Kidney epithelial cell (primary cell): ENCODE results near the gene HOXB5. TPM values are rescaled to one million over a fixed set of nuclear protein-coding genes. Genes with fewer than 3 reads are reported as not detected.

ENCODE experiments used
- DNase-seq: peaks from one replicate; pipeline ENCODE4 v3.0.0-alpha.2; 2010; ENCODE audit warnings: low read depth
- H3K27me3 ChIP-seq: 2 replicates; pipeline ENCODE4 v1.6.0; 2011; ENCODE audit warnings: low read length; ENCODE audit not compliant: control insufficient read depth, insufficient read depth
- H3K36me3 ChIP-seq: 2 replicates; pipeline ENCODE4 v1.5.1; 2011; ENCODE audit warnings: low read length; ENCODE audit not compliant: control insufficient read depth, insufficient read depth
- H3K4me3 ChIP-seq: 2 replicates; pipeline ENCODE4 v1.5.1; 2011; ENCODE audit warnings: low read depth, mild to moderate bottlenecking, control low read depth, low read length
- total RNA-seq: library from RNA; depleted of rRNA; stranded (reverse); fragments of >200 nt; gene quantifications from 2 replicates; pipeline ENCODE4 v1.2.3, GENCODE V29; 2015
- TF ChIP-seq, protein P1 (sequence below): IDR thresholded peaks from 2 replicates; pipeline ENCODE4 v1.5.1; 2011; ENCODE audit warnings: mild to moderate bottlenecking, moderate library complexity, low read length, control low read depth, inconsistent platforms; ENCODE audit not compliant: insufficient read depth, poor library complexity, severe bottlenecking

HOXB5 gene
- total RNA-seq, 1 donor from 2014 or later: 3.6 TPM

DNA sequence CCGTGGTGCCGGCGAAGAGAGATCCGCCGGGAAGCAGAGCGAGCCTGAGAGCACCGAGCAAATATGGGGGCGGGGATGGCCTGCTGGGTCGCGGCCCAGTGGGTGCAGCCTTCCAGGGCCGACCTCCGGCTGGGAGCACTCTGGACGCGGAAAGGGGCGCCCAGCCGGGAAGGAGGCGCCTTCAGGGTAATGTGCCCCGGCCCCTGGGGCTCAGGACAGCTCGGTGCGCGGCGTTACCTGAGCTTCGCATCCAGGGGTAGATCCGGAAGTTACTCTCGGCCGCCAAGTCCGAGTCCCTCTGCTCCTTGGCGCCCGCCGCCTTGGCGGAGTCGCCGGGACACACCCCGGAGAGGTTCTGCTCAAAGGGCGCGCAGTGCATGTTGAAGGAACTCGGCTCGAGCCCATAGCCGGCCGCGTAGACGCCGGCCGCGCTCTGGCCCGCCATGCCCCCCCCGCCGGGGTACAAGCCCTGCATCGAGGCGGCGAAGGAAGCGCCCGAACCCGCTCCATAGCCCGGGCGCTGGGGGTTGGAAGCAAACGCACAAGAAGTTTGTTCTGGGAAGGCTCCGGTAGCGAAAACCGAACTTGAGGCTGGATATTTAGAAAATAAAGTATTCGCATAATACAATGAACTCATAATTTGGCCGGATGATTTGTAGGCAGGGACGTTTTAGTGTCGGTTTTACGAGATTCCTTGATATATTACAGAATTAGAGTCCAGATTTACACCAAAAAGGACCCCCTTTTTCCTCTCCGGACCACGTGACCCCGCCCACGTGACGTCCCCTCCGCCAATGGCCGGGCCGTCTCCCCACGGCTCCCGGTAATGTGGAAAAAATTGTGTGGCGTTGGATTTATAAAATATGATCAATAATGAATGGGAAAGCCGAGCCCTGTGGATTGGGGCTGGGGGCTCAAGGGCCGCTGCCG, 17.0 kb upstream of the HOXB5 start, which contains the start of gene HOXB7:
Gene HOXB7, minus strand, starts transcription at position 736 of the 930 bp plus-strand sequence. Its CDS starts 99 bp downstream, at position 637.
- TF ChIP-seq, protein P1, sequence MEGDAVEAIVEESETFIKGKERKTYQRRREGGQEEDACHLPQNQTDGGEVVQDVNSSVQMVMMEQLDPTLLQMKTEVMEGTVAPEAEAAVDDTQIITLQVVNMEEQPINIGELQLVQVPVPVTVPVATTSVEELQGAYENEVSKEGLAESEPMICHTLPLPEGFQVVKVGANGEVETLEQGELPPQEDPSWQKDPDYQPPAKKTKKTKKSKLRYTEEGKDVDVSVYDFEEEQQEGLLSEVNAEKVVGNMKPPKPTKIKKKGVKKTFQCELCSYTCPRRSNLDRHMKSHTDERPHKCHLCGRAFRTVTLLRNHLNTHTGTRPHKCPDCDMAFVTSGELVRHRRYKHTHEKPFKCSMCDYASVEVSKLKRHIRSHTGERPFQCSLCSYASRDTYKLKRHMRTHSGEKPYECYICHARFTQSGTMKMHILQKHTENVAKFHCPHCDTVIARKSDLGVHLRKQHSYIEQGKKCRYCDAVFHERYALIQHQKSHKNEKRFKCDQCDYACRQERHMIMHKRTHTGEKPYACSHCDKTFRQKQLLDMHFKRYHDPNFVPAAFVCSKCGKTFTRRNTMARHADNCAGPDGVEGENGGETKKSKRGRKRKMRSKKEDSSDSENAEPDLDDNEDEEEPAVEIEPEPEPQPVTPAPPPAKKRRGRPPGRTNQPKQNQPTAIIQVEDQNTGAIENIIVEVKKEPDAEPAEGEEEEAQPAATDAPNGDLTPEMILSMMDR: no peak
- DNase-seq: no peak
- Histone ChIP-seq H3K4me3 (peak within 1 kb of the TSS; percentile 73), H3K27me3 (no peaks in the 10 kb centered on the region), H3K36me3 (peaks cover 1% of the 10 kb centered on the region)

DNA sequence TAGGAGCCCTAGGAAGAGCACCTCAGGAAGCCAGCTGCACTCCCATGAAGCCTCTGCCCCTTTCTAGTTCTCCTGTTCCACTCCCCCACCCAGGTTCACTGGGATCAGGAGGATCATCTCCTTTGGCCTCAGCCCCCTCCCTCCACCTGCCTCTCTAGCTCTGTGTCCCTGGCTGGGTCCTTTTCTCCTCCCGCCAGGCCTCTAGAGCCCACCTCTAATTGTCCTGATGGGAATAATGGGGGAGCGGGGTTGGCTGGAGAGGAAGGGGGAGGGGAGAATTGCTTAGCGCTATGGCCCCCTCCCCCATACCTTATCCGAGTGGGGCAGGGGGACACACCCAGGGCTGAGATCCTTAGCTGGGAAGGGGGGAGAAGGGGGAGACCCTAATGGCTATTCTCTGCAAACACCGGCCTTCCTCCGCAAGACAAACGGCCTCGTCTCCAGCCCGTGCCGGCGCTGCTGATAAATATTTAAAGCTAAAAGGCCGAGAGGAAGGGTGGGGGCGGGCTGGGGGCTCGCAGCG, 16.2 kb upstream of the HOXB5 start:
- H3K27me3 ChIP-seq: no peaks in the 10 kb centered on the region
- no peak for DNase-seq
- TF ChIP-seq, protein P1: no peak
- peak overlapping the region; percentile 73 for H3K4me3 ChIP-seq
- peaks cover 1% of the 10 kb centered on the region for H3K36me3 ChIP-seq

DNA sequence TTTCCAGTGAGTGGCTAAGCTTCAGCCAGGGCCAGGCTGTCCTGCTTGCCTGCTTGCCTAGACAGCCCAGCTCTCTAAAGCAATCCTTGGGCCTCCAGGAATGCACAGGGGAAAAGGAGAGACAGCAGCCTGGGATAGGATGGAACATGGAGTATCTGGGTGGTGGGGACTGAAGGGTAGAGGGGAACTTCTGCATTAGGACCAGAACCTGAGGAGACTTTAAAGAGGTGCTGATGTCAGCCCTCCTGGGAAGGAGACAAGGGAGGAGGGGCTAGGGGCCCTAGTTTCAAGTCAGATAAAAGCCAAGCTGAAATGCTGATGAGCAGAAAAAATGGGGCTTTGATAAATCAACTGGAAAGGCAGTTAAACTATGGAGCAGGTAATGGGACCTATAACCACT, 15.5 kb upstream of the HOXB5 start:
- Histone ChIP-seq H3K4me3 (peak overlapping the region; percentile 73), H3K36me3 (peaks cover 1% of the 10 kb centered on the region), H3K27me3 (no peaks in the 10 kb centered on the region)
- no peak for DNase-seq
- TF ChIP-seq, protein P1: no peak

DNA sequence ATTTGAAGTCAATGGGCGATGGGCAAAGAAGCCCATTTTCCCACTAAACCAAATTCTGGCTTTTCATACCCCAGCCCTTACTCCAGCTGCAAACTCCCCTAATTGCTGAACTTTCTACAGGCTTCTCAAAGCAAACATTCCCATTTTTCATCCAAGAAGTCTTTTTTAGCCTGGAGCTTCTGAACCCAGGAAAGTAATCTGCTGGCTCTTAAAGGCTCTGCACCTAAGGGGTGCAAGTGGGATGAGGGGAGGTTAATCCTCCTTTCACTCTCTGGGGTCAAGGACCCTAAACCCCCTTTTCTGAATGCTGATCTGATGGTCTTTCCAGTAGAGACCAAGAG, 14.9 kb upstream of the HOXB5 start:
- H3K27me3 ChIP-seq: no peaks in the 10 kb centered on the region
- peak overlapping the region; percentile 73 for H3K4me3 ChIP-seq
- TF ChIP-seq, protein P1: no peak
- DNase-seq: no peak
- peaks cover 1% of the 10 kb centered on the region for H3K36me3 ChIP-seq

DNA sequence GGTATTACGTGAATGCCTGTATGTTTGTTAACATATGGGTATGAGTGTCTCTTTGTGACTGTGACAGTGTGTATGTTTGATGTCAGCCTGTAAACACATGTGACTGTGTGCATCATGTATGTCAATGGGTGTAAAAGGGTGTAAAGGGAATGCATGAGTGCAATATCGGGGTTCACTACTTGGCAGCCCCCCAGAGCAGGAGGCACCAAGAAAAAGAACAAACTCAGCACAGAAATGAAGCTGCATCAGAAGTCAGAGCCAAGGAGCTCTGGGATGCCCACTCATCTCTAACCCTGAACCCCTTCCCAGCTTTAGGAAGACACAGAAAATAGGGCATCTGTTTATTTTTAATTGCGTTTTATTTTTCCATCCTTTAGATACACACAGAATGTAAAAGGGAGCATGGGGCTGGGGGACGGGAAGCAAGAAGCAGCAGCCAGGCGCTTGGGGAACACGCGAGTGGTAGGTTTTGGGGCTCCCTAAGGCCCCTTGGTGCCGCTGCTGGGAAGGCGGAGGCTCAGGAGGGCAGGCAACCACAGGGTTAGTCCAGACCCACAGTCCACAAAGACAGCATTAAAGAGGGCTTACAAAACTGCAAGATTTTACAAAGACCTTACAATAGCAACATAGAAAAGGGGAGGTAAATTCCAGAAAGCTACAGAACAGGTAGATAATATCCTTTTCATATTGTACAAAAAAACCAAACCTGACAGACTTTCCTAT, 13.5 kb upstream of the HOXB5 start:
- TF ChIP-seq, protein P1: no peak
- peak overlapping the region; percentile 92 for H3K4me3 ChIP-seq
- no peaks in the 10 kb centered on the region for H3K27me3 ChIP-seq

More for the DNA sequence above, 13.5 kb upstream of the HOXB5 start:
- H3K36me3 ChIP-seq: peaks cover 1% of the 10 kb centered on the region
- no peak for DNase-seq
